HG03103 (cell line): ENCODE measurements around the gene CABLES2.

Experiments used
- ATAC-seq: cut with Tn5 transposase; IDR thresholded peaks from one replicate; pipeline ENCODE4 v1.9.1; 2021; ENCODE audit warnings: low read depth; ENCODE audit not compliant: unreplicated experiment

CABLES2 gene

DNA sequence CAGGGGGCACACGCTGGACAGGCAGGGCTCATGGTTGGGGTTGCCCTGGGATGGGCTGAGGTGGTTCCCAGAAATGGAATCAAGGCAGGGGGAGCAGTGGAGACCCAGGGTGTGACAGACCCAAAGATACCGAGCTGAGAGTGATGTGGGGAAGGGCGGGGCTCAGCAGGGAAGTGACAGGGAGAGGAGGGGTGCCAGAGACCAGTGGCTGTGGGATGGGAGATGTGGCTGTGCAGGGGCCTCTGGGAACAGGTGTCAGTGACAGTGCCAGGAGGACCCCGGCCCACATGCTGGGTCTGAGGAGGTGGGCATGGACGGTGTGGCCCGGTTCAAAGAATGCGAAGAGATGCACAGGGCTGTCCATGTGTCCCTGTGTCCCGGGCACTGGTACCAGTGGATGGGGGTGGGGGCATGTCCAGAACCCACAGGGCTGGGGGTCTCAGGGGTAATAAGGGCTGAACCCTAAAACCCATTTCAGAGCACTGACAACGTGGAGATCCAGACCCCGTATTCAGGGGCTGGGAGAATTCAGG, 1.0 kb downstream of the CABLES2 start:
- no peak for ATAC-seq

DNA sequence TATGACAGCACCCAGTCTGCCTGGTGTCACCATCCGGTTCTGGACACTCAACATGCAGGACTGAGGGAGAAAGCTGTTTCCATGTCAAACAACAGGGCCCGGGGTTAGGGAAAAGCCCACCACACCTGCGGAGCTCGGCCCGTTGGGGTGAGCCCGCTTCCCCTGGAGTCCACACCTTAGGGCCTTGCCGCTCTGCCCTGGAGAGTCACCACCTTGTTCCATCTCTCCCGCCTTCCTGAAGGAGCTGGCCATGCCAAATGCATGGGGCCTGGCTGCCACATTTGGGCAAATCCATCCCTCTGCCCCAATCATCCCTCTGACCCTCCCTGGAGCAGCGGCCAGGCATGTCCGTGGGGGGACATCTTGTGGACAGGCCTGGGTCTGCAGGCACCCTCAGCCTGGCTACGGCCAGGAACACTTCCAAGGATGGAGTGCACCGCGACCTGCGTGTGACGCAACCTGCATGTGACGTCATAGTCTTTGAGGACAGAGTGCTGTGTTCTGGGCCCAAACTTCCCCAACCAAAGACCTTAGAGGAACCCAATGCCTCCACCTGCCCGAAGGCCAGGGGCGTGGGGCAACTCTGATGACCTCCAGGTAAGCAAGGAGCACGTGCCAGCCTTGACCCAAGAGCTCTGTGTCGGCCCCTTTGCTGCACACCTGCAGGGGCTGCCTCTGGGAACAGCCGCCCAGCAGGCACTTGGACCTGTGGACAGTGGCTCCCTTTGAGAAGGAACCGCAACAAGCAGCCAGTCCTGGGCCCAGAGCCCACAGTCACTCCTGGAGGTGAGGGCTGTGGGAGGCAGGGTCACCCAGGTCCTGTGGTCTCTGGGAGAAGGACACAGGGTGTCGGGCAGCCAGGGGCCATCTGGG, 1.7 kb downstream of the CABLES2 start:
- no peak for ATAC-seq

DNA sequence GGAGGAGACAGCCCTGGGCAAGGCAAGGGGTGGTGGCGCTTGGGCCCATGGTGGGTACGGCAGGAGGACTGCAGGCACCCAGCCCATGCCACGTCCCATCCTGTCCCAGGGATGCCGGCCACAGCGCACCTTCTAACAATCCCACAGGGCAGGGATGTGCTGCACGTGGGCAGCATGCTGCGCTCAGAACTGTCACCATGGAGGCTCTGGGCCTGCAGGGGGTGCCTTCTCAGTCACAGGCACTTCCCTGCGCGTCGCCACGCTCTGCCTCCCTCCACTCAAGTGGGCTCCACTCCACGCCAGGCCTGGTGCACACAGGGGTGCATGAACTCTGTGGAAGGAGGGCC, 2.4 kb downstream of the CABLES2 start:
- ATAC-seq: no peak

DNA sequence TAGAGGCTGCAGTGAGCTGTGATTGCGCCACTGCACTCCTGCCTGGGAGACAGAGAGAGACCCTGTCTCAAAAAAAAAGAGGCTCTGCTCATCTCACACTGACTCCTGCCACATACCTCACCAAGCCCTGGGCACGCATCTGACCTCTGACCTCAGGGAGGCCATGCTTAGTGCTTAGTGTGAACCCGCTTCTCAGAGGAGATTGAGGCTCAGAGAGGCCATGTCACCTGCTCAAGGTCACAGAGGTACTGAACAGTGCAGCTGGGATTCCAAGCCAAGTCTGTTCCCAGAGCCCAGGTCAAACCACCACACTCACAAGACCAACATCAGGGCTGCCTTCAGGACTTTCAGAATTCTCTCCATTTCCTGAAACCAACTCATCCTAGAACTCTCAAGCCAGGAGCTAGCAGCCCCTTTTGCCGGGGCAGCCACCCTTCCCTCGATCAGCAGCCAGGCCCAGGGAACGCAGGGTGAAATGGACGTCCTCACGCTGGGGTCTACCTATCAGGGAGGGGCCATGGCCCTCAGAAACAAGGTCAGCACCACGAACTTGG, 2.9 kb downstream of the CABLES2 start:
- ATAC-seq: no peak

DNA sequence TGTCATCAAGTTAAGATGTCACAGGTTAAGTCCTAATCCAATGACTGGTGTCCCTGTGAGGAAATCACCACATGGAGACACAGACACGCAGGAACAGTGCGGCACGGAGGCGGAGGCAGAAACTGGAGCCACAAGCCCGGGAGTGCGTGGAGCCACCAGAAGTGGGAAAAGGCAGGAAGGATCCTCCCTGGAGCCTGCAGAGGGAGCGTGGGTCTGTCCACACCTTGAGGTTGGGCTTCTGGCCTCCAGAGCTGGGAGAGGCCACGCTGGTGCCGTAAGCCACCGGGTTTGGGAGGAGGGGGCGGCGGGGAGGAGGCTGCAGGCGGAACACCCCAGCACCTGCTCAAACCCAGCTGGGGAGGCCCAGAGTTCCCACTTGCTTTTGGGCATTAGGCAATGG, 3.8 kb downstream of the CABLES2 start:
- ATAC-seq: no peak

DNA sequence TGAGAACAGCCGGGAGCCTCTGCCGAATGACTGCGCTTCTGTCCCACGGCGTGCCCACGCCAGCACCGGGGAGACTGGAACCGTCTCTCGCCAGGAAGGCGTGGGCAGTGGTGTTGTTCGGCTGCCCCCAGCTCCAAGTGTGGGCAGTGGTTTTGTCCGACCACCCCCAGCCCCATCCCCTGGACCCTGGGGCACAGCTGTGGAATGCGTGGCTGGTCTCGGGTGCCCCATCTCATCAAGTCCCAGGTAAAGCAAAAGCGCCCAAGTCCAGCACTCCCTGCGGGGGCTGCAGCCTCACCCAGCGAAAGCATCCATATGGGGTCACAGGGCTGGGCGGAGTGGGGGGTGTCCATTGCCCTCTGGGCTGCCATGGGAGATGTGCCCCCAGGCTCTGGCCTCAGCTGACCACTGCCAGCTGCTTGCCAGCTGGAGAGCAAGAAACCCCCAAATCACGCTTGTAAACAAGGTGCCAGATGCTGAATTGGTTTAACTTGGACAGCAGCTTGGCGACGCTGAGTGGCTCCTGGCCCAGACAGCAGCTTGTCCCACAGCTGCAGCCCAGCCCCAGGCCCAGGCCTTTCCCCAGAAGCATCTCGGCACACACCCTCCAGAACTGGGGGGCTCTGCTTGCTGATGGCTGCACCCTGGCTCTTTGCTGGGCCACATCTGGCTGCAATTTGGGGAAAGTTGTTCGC, 4.5 kb downstream of the CABLES2 start:
- ATAC-seq: no peak

DNA sequence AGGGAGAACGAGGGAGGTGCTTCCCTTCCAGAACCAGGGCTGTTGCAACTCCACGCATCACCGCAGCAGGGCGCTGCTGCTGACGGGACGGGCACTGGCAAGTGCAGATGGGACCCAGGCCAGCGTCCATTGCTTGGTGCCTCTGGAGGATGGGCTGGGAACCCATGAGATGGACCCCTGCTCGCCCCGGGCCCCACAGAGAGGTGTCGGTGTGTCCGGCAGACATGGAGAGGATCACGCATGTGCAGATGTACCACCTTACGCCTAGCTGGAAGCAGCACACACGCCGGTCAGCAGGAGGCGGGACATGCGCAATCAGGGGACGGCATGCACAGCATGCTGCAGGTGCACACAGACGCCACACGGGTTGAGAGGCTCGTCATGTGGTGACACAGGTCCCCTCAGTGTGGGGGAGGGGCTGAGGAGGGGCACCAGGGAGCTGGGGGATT, 5.7 kb downstream of the CABLES2 start:
- ATAC-seq: no peak

DNA sequence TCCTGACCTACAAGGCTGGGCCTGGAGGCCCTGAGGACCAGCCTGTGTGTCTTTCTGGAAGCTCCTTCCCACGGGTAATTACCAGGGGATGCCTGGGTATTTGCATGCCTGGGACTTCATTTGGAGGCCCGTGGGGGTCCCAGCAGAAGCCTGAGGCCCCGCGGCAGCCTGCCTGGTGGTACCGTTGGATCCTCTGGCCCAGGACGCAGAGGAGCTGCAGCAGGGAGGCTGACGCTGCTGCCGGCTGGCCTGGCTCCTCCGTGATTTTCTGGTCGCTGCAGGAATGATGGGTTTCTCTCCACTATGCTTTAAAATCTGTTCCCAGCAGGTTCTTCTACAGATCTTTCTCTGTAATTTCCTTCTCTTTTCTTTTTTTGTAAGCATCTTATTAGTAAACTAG, 6.5 kb downstream of the CABLES2 start:
- no peak for ATAC-seq

DNA sequence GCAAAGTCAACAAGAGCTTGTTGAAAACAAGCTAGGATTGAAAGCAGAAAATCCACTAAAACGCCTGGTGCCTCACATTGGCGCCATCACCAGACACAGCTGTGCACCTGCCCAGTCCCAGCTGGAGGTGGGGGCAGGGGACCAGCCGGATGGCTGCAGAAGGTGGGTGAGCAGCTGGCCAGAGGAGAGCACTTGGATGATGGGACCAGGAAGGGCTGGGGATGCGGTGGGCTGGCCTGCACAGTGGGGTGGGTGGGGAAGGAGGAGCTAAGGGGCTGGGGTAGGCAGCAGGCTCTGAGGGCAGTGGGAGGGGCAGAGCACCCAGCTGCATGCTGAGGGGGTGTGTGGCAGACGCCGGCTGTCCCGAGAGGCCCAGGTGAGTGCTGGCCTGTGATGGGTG, 7.1 kb downstream of the CABLES2 start:
- ATAC-seq: no peak

DNA sequence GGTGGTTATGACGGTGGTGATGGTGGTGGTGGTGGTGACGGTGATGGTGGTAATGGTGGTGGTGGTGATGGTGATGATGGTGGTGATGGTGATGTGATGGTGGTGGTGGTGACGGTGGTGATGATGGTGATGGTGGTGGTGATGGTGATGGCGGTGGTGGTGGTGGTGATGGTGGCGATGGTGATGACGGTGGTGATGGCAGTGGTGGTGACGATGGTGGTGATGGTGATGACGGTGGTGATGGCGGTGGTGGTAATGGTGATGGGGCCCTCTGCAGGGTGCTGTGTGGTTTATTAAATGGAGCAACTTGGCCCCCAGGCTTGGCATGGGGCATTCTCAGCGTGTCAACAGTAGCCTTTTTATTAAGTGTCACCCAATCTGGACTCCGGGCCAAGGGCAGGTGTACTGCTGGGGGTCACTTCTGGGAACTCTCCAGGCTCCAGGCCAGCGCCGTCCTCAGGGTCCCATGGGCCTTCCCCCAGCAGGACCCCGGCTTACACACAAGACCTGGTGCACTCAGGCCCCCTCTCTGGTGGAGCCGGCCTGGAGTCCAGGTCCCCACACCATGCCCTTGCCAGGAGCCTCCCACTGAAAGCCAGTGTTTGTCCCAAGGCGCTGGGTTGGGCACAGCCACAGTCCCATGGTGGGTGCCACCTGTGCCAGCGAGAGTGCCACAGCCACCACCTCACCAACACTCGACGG, 8.8 kb downstream of the CABLES2 start:
- no peak for ATAC-seq

DNA sequence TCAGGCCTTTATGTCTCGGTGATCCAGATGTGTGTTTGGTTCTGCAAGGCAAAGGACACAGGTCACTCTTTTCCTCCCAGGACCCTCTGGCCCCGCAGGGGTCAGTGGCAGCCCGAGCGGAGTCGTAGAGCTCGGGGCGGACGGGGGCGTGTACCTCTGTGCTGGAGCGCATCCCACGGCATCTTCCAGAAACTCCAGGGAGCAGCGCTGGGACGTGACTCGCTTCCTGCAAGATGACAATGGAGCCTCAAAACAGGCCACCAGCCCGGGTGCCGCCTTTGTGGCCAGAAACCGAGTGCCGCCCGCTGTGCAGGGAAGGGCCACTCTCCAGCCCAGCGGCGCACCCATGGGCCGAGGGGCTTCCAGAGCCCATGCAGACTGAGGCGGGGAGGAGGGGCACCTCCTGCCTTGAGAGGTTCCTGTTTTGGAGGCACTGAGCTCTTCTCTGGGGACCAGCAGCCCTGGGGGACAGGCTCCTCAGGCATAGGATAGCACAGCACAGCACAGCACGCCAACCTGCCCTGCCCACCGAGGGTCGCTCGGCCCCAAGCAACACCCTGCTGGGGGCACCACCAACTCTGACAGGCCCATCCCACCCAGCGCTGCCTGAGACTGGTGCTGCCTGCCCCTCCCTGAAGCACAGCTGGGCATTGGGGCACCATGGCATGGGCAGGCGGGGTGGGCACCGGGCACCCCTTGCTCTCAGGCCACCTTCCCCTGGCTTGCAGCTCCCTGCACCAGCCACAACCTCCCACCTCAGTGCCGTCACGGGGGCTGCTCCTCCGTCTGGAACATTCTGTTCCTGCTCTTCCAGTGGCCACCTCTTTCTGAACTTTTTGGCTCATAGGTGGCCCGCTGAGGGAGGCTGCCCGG, 10.5 kb downstream of the CABLES2 start:
- ATAC-seq: no peak

DNA sequence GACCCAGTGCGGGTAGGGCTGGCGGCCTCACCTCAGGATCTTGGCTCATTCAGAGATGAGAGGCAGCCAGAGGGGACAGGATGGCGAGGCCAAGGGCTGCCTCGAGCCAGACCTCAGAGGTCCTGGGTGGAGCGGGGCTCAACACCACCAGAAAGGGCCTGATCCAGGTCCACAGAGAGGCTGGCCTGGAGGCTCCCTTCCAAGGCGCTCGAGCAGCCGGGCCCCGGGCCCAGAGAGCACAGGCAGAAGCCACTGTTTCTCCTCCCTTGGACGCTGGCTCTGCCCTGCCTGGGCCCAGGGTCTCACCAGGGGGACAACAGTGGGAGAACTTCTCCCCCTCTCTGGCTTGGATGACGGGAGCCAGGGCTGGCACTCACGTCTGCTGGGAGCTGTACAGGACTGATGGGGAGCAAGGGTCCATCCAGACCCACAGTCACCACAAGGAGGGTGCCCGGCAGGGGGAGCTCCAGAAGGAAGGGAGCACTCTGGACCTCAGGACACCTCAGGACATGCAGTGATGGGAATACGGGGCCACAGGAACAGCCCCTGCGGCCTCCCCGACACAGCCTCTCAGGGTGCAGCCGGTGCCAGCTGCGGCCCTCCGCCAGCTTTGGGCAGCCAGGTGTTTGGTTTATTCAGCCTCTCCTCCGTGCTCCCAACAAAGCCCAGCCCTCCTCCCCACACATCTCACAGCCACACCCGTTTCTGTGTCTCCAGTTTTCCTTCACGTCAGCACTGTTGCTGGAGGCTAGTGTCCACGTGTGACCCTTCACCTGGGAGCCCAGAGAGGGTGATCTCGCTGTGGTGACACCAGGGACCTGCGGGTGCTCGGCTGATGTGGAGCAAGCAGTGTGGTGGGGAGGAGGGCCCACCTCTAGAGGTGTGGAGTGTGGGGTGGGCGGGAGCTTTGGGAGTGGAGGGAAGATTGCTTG, 11.5 kb downstream of the CABLES2 start:
- ATAC-seq: no peak

DNA sequence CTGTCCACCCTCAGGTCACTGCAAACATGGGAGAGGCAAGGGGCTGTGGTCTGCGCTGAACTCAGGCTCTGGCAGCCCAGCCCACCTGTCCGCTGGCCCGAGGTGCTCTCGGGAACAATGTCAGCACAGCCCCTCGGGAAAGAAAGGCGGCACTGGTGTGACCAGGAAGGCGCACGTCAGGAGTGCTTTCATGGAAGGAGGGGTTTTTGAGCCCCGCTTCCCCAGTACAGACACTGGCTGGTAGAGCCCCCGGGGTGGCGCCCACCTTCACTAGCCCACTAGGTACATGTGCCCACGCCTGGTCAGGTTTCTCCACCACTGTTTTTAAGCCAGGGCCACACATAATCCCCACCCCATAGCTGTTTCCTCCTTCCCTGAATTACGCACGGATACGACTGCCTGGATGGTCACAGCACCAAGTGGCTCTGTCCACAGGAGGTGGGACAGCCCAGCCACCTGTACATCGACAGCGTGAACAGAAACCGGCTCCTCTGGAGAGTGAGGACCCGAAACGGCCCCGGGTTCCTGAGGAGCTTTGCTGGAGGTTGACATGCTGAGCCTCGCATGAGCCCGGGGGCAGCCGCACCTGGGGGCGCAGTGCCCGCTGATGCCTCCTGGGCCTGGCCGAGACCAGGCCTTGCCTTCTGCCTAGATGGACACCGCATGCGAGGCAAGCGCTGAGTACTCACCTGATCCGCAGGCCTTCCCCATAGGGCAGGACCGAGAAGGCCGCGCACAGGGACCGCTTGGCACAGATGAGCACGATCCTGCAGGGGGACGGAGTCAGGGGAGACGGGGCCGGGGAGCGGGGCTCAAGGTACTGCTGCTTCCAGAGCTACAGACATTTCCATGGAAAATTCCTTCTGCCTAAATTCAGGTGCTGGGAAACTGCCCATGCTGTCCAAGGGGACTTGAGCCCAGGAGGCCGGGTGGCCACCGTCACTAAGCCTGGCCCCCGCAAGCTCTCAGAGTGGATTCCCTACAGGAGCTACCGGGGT, 12.5 kb downstream of the CABLES2 start:
- no peak for ATAC-seq

DNA sequence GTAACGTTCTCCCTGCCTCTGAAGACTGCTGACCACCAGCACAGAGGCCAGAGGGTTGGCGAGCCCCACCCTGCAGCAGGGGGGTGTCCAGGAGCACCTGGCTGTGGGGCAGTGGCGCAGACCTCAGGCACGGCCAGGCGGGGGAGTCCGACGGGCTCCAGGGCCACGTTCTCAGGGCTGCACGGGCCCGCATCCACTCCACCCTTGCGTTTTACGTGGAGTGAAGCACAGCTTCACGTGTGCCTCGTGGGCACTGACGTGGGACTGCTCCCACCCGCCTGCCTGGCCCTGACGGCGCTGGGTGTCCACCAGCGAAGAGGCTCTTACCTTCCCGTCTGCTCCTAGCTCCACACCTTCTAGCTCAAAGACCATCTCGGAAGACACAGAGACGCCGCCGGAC, 13.3 kb downstream of the CABLES2 start:
- no peak for ATAC-seq

DNA sequence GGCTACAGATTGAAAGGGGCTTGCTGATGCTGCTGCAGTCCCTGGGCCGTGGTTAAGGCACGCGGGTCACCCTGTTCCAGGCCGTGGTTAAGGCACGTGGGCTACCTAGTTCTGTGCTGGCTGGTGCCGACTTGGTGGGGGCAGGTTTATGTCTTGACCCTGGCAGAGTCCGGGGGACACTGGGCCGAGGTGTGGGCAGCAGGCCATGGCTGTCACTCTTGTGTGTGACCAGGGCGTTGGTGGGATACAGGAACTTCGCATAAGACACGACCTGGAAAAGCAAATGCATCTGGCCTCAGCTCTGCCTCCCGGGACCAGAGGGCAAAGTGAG, 13.8 kb downstream of the CABLES2 start:
- no peak for ATAC-seq

DNA sequence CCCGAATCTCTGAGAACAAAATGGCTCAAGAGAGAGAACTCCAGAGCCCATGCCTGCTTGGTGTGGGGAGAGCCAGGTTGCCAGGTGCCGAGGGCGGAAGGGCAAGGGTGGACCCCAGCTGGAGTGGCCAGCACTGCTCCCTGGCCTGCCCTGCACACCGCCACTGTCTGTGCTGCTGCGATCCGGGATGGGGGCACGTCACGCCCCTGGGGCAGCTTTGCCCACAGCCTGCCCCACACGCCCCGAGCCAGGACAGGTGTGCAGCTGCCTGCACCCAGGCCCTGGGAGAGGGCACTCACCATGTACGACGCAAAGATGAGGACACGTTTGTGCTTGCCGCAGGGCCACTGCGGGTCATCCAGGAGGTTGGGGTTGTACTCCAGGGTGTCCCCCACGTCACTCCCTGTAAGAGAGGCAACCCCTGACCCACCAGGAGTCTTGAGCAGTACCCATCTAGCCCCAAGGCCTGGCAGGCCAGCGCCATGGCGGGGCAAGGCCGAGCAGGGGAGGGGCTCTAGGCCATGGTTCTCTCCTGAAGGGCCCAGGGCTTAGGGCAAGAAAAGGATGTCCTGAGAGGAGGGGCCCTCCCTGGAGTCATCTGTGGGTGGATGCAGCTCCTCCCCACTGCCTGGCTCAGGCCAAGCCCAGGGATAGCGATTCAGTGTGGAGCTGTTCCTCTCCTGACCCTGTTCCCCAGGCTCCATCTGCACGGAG, 14.3 kb downstream of the CABLES2 start:
- no peak for ATAC-seq

DNA sequence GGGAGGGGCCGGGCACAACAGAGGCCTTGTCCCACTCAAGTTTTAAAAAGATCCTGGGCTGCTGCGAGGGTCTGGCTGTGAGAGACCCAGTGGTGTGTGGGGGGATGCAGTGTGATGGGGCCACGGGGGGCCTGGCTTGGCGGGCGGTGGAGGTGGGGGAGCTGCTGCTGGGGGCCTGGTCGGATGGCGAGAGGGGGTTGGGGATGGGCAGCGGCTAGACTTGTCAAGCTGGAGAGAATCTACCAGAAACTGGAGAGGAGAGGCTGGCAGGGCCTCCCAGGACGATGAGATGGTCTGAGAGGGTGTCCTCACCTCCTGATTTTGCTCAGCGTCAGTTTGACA, 15.0 kb downstream of the CABLES2 start:
- no peak for ATAC-seq
